Measurements from ENCODE around the gene FNDC3B. TPM values are rescaled to one million over a fixed set of nuclear protein-coding genes. Genes with fewer than 3 reads are reported as not detected.

The FNDC3B gene
- total and polyA plus RNA-seq, 9 of the 15 experiments (the other 6 are each of a cell fraction or from before 2014, with no cell fraction given), result 7.0 to 35.8 (median 16.2) TPM

DNA sequence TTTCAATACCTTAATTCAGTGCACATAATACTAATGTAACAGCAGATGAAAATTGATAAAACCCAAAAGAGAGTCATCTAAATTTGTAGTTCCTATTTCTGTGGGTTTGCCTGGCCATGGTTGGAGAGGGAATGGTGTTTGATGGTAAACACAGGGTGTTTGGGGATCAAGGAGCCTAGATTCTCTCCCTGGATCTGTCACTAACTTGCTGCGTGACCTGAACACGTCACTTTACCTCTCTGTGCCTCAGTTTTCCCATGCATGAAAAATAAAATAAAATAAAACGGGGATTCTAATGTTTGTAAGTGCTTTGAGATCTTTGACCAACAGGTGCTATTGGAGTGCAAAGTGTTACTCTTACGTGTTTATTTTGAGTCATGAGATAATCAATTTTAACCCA is 359.1 kb downstream of the FNDC3B start (continued):
- TF ChIP-seq, protein P1, sequence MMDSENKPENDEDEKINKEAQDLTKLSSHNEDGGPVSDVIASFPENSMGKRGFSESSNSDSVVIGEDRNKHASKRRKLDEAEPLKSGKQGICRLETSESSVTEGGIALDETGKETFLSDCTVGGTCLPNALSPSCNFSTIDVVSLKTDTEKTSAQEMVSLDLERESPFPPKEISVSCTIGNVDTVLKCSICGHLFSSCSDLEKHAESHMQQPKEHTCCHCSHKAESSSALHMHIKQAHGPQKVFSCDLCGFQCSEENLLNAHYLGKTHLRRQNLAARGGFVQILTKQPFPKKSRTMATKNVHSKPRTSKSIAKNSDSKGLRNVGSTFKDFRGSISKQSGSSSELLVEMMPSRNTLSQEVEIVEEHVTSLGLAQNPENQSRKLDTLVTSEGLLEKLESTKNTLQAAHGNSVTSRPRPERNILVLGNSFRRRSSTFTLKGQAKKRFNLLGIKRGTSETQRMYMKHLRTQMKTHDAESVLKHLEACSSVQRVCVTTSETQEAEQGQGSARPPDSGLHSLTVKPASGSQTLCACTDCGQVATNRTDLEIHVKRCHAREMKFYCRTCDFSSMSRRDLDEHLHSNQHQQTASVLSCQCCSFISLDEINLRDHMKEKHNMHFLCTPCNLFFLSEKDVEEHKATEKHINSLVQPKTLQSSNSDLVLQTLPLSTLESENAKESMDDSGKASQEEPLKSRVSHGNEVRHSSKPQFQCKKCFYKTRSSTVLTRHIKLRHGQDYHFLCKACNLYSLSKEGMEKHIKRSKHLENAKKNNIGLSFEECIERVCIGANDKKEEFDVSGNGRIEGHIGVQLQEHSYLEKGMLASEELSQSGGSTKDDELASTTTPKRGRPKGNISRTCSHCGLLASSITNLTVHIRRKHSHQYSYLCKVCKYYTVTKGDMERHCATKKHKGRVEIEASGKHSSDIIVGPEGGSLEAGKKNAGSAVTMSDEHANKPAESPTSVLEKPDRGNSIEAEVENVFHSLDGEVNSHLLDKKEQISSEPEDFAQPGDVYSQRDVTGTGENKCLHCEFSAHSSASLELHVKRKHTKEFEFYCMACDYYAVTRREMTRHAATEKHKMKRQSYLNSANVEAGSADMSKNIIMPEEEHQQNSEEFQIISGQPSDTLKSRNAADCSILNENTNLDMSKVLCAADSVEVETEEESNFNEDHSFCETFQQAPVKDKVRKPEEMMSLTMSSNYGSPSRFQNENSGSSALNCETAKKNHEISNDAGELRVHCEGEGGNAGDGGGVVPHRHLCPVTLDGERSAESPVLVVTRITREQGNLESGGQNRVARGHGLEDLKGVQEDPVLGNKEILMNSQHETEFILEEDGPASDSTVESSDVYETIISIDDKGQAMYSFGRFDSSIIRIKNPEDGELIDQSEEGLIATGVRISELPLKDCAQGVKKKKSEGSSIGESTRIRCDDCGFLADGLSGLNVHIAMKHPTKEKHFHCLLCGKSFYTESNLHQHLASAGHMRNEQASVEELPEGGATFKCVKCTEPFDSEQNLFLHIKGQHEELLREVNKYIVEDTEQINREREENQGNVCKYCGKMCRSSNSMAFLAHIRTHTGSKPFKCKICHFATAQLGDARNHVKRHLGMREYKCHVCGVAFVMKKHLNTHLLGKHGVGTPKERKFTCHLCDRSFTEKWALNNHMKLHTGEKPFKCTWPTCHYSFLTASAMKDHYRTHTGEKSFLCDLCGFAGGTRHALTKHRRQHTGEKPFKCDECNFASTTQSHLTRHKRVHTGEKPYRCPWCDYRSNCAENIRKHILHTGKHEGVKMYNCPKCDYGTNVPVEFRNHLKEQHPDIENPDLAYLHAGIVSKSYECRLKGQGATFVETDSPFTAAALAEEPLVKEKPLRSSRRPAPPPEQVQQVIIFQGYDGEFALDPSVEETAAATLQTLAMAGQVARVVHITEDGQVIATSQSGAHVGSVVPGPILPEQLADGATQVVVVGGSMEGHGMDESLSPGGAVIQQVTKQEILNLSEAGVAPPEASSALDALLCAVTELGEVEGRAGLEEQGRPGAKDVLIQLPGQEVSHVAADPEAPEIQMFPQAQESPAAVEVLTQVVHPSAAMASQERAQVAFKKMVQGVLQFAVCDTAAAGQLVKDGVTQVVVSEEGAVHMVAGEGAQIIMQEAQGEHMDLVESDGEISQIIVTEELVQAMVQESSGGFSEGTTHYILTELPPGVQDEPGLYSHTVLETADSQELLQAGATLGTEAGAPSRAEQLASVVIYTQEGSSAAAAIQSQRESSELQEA (IDR thresholded peaks at IDR 0.05; ENCODE audit: low read depth), result no peak
- TF ChIP-seq ZNF77 (CRISPR knock-in tag; IDR thresholded peaks at IDR 0.05) (no peak), HDAC8 (tag; IDR thresholded peaks at IDR 0.05) (no peak), ELF4 (CRISPR knock-in tag; IDR thresholded peaks at IDR 0.05) (no peak)
- TF ChIP-seq, protein P2, sequence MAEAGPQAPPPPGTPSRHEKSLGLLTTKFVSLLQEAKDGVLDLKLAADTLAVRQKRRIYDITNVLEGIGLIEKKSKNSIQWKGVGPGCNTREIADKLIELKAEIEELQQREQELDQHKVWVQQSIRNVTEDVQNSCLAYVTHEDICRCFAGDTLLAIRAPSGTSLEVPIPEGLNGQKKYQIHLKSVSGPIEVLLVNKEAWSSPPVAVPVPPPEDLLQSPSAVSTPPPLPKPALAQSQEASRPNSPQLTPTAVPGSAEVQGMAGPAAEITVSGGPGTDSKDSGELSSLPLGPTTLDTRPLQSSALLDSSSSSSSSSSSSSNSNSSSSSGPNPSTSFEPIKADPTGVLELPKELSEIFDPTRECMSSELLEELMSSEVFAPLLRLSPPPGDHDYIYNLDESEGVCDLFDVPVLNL (CRISPR knock-in tag; IDR thresholded peaks at IDR 0.05; ENCODE audit: low read depth), result no peak
- TF ChIP-seq, protein P3, sequence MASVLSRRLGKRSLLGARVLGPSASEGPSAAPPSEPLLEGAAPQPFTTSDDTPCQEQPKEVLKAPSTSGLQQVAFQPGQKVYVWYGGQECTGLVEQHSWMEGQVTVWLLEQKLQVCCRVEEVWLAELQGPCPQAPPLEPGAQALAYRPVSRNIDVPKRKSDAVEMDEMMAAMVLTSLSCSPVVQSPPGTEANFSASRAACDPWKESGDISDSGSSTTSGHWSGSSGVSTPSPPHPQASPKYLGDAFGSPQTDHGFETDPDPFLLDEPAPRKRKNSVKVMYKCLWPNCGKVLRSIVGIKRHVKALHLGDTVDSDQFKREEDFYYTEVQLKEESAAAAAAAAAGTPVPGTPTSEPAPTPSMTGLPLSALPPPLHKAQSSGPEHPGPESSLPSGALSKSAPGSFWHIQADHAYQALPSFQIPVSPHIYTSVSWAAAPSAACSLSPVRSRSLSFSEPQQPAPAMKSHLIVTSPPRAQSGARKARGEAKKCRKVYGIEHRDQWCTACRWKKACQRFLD (CRISPR knock-in tag; IDR thresholded peaks at IDR 0.05), result no peak
